ENCODE data around the gene SLC39A11.

DNA sequence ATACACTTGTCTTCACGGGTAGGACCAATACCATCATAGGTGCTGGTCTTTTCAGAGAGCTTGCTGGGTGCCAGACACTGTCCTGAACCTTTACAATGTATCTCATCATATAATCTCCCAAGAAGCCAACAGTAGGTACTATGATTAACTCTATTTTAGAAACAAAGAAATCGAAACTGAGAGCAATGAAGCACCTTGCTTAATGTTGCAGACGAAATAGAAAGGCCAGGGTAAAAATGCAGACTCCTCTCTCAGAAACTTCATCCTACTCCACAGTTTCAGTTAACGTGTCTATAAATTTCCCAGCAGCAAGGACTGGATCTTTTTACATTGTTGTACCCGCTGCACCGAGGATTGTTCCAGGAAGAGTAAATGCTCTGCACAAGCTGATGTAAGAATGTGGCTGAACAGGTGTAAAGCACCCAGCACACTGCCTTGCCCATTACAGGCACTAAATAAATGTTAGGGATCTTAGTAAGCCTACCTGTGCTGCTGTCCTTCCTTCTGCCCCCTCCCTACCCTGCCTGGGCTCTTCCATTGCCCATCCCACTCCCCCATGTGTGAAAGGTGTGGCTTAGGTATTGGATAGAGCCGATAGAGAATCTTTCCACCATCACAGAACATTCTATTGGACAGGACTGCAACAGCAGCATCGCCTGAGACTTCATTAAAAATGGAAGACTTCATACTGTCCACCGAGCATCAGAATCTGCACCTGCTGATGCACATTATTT, 495.0 kb downstream of the SLC39A11 start:
- TF ChIP-seq POLR2A (IDR thresholded peaks at IDR 0.05) (no peak), CTCF (IDR thresholded peaks at IDR 0.05) (no peak)

Data from testis (tissue), 2 donors.